DND-41 (cell line): Measurements from ENCODE around the gene MYEF2.

Experiments
- ATAC-seq: fragments of 200-7000 bp; cut with Tn5 transposase; 3 replicates; pipeline ENCODE4 v1.9.1; 2021; ENCODE audit warnings: low read depth; ENCODE audit not compliant: insufficient read depth
- DNase-seq: peaks from one replicate; pipeline ENCODE4 v3.0.0-alpha.2; 2020
- H2AFZ ChIP-seq: 2 replicates; pipeline ENCODE4 v1.6.0; 2012; ENCODE audit warnings: low read depth, low read length
- H3K27ac ChIP-seq: 2 replicates; pipeline ENCODE4 v1.5.1; 2012; ENCODE audit warnings: low read length, inconsistent platforms
- H3K27me3 ChIP-seq: fragments of 200-600 bp; sonication (generic); 2 replicates; pipeline ENCODE4 v1.6.0; 2012; ENCODE audit warnings: low read length, mild to moderate bottlenecking, inconsistent platforms; ENCODE audit not compliant: insufficient read depth, poor library complexity
- H3K36me3 ChIP-seq: 2 replicates; pipeline ENCODE4 v1.5.1; 2012; ENCODE audit warnings: low read length, inconsistent platforms; ENCODE audit not compliant: insufficient read depth
- H3K4me1 ChIP-seq: 2 replicates; pipeline ENCODE4 v1.5.1; 2012; ENCODE audit warnings: mild to moderate bottlenecking, low read length; ENCODE audit not compliant: insufficient read depth
- H3K4me2 ChIP-seq: 2 replicates; pipeline ENCODE4 v1.6.0; 2012; ENCODE audit warnings: mild to moderate bottlenecking, moderate library complexity, low read length, inconsistent platforms; ENCODE audit not compliant: insufficient read depth
- H3K4me3 ChIP-seq, 2 experiments: fragments of 200-600 bp in 1 of 2; shearing (Covaris generic) in 1 of 2; 2 replicates each; pipeline ENCODE4 v1.5.1; 2012 to 2016; ENCODE audit warnings: inconsistent platforms in 2 of 2, low read length in 2 of 2, mild to moderate bottlenecking in 2 of 2, low read depth in 1 of 2, moderate library complexity in 1 of 2
- H3K79me2 ChIP-seq: 2 replicates; pipeline ENCODE4 v1.6.0; 2012; ENCODE audit warnings: low read length, inconsistent platforms; ENCODE audit not compliant: insufficient read depth
- H3K9ac ChIP-seq: 2 replicates; pipeline ENCODE4 v1.6.0; 2012; ENCODE audit warnings: low read depth, mild to moderate bottlenecking, inconsistent platforms, low read length, moderate library complexity
- H3K9me3 ChIP-seq: 2 replicates; pipeline ENCODE4 v1.5.1; 2012; ENCODE audit warnings: low read length, moderate library complexity, mild to moderate bottlenecking, inconsistent platforms; ENCODE audit not compliant: insufficient read depth, severe bottlenecking
- H4K20me1 ChIP-seq: 2 replicates; pipeline ENCODE4 v1.6.0; 2012; ENCODE audit warnings: low read length; ENCODE audit not compliant: insufficient read depth
- EZH2 ChIP-seq: IDR thresholded peaks from 3 replicates; pipeline ENCODE4 v1.6.1; 2012; ENCODE audit warnings: borderline replicate concordance, low read depth, mild to moderate bottlenecking, moderate library complexity, low read length, inconsistent platforms; ENCODE audit not compliant: severe bottlenecking
- TF ChIP-seq, protein P1 (sequence below): IDR thresholded peaks from 2 replicates; pipeline ENCODE4 v1.5.1; 2012; ENCODE audit warnings: borderline replicate concordance, low read length, moderate library complexity, mild to moderate bottlenecking; ENCODE audit not compliant: poor library complexity, severe bottlenecking; ENCODE audit errors: extremely low read depth

The MYEF2 gene

DNA sequence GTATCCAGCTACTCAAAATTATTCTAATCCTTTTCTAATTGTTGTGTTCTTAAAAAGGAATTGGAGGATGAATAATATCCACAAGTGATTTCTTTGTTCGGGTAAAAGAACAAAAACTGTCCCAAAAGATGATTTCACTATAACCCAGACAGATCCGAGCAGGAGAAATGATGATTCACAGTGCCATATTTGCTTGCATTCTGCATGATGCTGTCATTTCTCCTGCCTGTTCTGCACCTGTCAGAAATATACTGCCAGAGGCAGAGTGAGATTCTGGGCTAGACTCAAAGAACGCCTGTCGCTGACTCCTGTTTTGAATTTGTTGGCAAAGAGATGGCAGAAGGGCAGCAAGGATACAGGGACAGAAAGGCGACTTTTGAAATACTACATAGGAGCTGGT, 92.0 kb downstream of the MYEF2 start:
- no peaks in the 10 kb centered on the region for H3K4me1 ChIP-seq
- no peak overlapping the region for H3K9ac ChIP-seq
- H3K4me2 ChIP-seq, result no peak overlapping the region
- H3K4me3 ChIP-seq, result no peak overlapping the region
- no peaks in the 10 kb centered on the region for H3K79me2 ChIP-seq
- DNase-seq (no peak), ATAC-seq (no peak)
- H3K27ac ChIP-seq, result no peak overlapping the region
- H2AFZ ChIP-seq, result no peak overlapping the region
- H4K20me1 ChIP-seq, result no peaks in the 10 kb centered on the region
- no peaks in the 10 kb centered on the region for H3K9me3 ChIP-seq
- no peak for TF ChIP-seq EZH2
- TF ChIP-seq, protein P1, sequence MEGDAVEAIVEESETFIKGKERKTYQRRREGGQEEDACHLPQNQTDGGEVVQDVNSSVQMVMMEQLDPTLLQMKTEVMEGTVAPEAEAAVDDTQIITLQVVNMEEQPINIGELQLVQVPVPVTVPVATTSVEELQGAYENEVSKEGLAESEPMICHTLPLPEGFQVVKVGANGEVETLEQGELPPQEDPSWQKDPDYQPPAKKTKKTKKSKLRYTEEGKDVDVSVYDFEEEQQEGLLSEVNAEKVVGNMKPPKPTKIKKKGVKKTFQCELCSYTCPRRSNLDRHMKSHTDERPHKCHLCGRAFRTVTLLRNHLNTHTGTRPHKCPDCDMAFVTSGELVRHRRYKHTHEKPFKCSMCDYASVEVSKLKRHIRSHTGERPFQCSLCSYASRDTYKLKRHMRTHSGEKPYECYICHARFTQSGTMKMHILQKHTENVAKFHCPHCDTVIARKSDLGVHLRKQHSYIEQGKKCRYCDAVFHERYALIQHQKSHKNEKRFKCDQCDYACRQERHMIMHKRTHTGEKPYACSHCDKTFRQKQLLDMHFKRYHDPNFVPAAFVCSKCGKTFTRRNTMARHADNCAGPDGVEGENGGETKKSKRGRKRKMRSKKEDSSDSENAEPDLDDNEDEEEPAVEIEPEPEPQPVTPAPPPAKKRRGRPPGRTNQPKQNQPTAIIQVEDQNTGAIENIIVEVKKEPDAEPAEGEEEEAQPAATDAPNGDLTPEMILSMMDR, result no peak
- H3K27me3 ChIP-seq, result peaks cover 5% of the 10 kb centered on the region
- H3K36me3 ChIP-seq, result no peaks in the 10 kb centered on the region

DNA sequence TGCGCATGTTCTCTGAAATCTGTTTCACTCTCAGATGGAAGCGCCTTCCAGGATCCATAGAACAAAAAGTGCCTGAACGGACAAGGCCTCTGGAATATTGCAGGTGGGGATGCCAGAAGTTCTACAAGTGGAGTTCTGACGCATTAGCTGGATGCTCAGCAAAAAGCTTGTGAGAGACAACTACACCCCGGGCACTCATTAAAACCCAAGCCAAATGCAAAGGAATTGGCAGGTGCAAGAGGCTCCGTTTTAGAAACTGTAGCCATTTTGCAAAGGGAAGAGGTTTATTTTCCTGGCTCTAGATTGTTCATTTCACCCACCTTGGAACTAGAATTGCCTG, 92.5 kb downstream of the MYEF2 start:
- TF ChIP-seq EZH2, result no peak
- TF ChIP-seq, protein P1, result no peak
- no peak for ATAC-seq

DNA sequence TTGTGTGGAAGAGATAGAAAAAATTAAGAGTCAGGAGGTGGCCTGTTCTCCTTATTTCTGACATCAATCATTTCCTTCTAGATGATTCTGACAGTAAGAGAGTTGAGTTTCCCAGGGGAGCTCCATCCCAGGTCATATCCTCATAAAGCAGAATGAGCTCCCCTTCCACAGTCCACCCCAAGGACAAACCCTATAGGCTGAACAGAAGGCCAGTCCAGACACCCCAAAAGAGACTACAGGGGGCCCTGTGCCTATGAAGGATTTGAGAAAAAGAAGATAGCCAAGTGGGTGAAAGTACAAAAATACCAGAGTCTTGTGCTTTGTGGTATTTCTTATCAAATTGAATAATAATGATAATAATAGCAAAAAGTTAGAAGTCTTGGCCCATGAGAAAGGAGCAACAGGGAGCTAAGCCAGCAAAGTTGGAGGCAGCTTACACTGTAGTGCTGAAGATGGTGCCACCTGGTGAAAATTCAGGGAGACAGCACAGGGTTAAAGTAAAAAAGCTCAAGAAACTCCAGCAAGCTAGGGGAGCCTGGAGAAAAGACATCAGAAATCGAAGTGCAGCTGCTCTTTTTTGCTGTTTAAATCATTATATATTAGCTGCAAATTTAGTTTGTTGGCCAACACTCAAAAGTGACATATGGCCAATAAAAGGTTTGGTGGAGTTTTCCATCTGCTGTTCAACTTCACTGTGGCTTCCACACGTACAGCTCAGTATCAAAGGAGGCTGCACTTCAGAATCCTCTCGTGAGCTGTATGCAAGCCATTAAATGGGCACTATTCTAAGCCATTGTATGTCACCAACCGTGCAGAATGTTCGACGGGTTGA, 93.1 kb downstream of the MYEF2 start:
- no peaks in the 10 kb centered on the region for H3K36me3 ChIP-seq
- no peaks in the 10 kb centered on the region for H3K79me2 ChIP-seq
- H3K27ac ChIP-seq, result no peak overlapping the region
- H3K9me3 ChIP-seq, result no peaks in the 10 kb centered on the region
- no peaks in the 10 kb centered on the region for H3K27me3 ChIP-seq
- H3K4me1 ChIP-seq, result no peaks in the 10 kb centered on the region
- no peaks in the 10 kb centered on the region for H4K20me1 ChIP-seq
- H3K9ac ChIP-seq, result no peak overlapping the region
- TF ChIP-seq, protein P1, result peak; percentile 34
- no peak for TF ChIP-seq EZH2
- H3K4me2 ChIP-seq, result no peak overlapping the region
- ATAC-seq (no peak), DNase-seq (no peak)
- no peak overlapping the region for H3K4me3 ChIP-seq
- H2AFZ ChIP-seq, result no peak overlapping the region

More for the DNA sequence above, 92.5 kb downstream of the MYEF2 start:
- Histone ChIP-seq H2AFZ (no peak overlapping the region), H3K4me3 (no peak overlapping the region), H3K9me3 (no peaks in the 10 kb centered on the region), H3K4me1 (no peaks in the 10 kb centered on the region), H3K4me2 (no peak overlapping the region), H3K27ac (no peak overlapping the region), H3K36me3 (no peaks in the 10 kb centered on the region), H3K9ac (no peak overlapping the region), H3K27me3 (peaks cover 5% of the 10 kb centered on the region), H3K79me2 (no peaks in the 10 kb centered on the region), H4K20me1 (no peaks in the 10 kb centered on the region)
- DNase-seq, result no peak
